NCI-H1105 treated with DMSO at 0.1 percent for 48 hours (cell line): ENCODE measurements around the gene CDH23.

Experiments used
- DNase-seq: peaks from one replicate; lab custom pipeline; 2025; lab: John Stamatoyannopoulos, UW

CDH23 gene

GRCh38 chr10:71663311-71663710 is 266.6 kb downstream of the CDH23 start:
- DNase-seq: no peak

GRCh38 chr10:71664585-71664984 is 267.9 kb downstream of the CDH23 start:
- DNase-seq: no peak

DNA sequence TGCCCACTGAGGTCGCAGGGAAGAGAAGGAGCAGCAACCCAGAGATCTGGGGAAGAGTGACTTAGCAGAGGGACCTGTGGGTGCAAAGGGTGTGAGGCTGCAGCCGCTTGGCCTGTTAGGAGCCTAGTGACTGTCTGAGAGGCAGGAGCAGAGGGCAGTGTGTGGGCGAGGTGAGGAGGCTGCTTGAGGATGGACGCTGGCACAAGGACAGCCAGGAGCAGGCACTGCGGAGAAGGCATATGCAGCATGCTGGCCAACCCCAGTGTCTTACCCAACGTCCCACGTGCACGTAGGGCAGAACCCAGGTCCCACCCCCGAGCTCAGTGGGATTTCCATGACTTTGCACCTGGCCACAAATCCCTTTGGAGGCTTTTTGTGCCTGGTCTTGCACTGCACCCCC is 268.7 kb downstream of the CDH23 start:
- no peak for DNase-seq

GRCh38 chr10:71666639-71667386 is 270.1 kb downstream of the CDH23 start:
- DNase-seq: no peak

- DNase-seq: no peak
These were observed 270.6 kb downstream of the CDH23 start for GRCh38 chr10:71667387-71667752.

DNA sequence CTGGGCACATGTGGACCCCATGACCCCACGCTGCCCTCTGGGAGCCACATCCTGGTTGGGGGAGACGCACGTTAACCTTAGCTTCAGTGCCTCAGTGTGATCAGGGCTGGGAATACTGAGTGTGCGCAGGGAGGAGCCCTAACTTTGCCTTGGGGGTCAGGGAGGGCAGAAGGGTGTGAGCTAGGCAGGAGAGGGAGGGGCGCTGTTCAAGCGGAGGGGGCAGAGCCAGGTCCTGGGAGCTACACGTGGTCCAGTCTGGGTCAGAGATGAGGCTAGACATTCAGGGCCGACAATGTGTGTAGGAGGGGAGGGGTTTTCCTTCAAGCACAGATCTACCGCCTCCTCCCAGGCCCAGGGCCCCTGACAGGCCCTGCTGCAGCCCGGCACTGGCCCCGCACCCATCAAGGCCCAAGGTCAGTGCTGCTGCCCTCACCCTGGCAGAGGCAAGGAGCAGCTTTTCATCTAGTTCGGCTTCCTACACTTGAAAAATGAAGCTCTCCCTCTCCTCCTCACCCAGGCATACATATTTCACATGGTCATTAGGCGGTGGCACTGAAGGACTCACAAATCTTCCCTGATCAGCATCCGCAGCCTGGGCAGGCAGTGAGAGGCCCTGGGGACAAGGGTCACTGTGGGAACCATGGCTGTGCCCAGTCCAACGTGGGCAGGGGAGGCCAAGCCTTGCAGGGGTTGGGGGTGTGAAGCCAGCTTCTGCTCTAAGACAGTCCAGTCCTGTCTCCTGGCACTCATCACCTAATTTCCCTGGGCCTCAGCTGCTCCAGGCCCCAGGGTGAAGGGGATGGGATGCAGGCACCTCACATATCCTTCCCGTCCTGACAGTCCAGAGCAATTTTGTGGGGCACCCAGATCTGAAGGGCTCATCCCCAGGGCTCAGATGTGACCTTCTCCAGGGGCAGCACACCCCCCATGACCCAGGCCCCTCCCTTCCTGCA is 275.6 kb downstream of the CDH23 start:
- no peak for DNase-seq

DNA sequence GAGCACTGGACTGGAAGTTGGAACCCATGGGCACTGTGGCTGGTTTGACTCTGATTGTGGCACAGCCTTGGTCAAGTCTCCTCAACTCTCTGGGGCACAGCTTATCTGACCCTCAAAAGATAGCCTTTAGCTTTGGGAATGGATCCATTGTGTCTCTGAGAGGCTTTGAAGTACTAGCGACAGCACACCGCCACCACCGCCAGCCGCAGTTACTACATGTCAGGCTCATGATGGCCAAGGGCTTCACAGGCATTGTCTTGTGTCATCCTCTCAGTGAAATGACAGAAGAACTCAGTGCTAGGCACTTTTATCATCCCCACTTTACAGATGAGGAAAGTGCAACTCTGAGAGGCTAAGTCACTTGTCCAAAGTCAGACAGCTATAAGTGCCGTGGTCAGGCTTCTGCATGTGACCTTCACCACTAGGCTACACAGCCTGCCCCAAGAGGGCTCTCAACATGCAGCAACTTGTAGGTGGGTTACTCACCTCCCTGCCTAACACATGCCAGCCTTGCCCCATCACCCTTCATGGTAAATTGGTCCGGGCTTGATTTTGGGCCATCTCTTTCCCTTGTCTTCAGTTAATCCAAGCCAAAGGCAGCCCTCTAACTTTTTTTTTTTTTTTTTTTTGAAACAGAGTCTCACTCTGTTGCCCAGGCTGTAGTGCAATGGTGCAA is 278.7 kb downstream of the CDH23 start:
- no peak for DNase-seq

DNA sequence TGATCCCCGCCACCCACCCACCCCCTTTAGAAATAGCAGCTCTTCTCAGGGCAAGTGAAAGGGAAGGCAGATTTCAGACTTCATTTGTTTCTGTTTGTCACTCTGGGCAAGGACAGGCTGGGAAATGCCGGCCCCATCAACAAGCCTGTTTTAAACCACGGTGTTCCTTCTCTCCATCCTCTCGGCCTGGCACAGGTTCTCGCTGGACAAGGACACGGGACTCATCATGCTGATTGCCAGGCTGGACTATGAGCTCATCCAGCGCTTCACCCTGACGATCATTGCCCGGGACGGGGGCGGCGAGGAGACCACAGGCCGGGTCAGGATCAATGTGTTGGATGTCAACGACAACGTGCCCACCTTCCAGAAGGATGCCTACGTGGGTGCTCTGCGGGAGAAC is 280.5 kb downstream of the CDH23 start:
- DNase-seq: no peak

GRCh38 chr10:71678057-71678805 is 281.5 kb downstream of the CDH23 start:
- DNase-seq: no peak

- no peak for DNase-seq
These were observed 282.7 kb downstream of the CDH23 start for GRCh38 chr10:71679425-71679824.

GRCh38 chr10:71681977-71682376 is 285.3 kb downstream of the CDH23 start:
- DNase-seq: no peak

- no peak for DNase-seq
These were observed 286.6 kb downstream of the CDH23 start for GRCh38 chr10:71683301-71683700.

GRCh38 chr10:71684356-71685173 is 287.8 kb downstream of the CDH23 start:
- DNase-seq: no peak

- DNase-seq: no peak
These were observed 289.0 kb downstream of the CDH23 start for GRCh38 chr10:71685554-71686232.

GRCh38 chr10:71687077-71687476 is 290.4 kb downstream of the CDH23 start:
- no peak for DNase-seq

GRCh38 chr10:71687480-71687879 is 290.8 kb downstream of the CDH23 start:
- DNase-seq: no peak

DNA sequence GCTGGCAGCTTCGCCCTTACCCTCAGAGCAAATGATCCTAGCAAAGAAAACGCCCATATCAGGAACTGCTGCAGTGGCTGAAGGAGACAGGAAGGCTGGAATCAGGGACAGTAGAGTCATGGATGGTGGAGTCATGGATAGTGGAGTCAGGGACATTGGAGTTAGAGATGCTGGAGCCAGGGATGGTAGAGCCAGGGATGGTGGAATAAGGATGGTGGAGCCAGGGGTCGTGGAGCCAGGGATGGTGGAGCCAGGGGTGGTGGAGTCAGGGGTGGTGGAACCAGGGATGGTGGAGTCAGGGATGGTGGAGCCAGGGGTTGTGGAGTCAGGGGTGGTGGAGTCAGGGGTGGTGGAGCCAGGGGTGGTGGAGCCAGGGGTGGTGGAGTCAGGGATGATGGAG is 291.5 kb downstream of the CDH23 start:
- no peak for DNase-seq

GRCh38 chr10:71690094-71690720 is 293.5 kb downstream of the CDH23 start:
- no peak for DNase-seq

- DNase-seq: no peak
These were observed 294.7 kb downstream of the CDH23 start for GRCh38 chr10:71691405-71691804.
